Germinal center (tissue), 1 donor: ENCODE data around the gene ASIC4.

Source experiments
- DNase-seq: peaks from one replicate; pipeline ENCODE4 v3.0.0; 2012; ENCODE audit warnings: mixed read lengths, low spot score

The ASIC4 gene

DNA sequence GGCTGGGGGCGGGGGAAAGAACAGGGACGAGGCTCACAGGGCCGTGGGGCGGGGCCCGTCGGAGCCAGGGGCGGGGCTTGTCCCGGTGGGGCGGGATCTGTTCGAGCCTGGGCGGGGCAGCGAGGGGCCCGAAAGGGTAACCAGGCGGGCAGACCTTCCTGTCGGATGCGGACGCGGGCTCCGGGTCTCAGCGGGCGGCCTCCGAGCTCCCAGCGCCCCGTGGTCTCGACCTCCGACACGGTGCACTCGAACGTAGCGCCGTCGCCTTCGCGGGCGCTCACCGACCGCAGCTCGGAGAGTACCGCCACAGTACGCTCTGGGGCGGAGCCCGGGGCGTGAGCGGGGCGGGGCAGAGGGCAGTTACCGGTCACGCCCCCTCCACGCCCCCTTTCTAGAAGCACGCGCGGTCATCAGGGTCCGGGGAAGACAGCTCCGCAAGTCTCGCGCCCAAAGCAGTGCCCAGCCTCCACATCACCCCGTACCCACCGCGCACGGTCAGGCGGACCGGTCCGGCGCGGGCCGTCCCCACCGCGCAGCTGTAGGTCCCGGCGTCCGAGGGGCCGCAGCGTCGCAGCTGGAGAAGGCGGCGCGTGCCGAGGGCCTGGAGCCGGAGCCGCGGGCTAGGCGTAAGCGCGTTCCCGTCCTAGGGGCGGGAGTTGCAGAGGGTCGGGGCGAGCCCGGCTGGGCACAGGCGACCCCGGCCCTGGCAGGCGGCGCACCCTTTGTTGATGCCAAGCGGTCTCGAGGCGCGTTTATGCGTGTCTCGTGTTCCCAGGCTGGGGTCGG lies 38.3 kb downstream of the ASIC4 start:
- DNase-seq, result peak; percentile 87

DNA sequence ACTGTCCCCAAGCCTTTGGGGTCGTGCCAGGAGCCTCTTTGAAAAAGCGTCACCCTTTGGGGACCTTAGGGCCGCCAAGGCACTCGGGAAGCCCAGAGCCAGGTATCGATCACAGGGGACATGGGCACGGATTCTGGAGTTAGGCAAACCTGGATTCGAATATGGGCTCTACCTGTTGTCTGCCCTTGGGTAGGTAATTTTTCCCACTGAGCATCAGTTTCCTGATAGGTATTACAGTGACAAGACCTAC lies 38.8 kb downstream of the ASIC4 start:
- DNase-seq, result no peak

DNA sequence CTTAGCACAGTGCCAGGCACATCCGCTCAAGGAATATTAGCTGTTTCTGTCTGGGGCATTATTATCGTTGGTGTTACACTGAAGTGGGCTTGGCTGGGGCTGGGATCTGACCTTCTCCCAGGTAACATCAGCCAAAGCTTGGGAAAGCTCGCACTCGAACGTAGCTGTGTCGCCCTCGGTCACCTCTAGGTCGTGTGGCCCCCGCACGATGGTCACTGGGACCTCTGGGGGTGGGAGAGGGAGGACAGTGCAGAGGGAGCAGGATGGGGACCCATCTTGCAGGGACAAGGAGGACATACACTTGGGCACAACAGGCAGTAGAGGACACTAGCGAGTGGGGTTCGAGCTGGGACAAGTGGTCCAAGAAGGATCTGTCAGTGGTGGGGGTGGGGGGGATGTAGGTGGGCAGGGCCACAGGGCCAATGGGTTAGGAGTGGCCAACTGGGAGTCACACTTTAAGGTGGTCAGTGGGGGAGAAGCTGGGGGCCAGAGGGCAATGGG lies 39.2 kb downstream of the ASIC4 start:
- no peak for DNase-seq

DNA sequence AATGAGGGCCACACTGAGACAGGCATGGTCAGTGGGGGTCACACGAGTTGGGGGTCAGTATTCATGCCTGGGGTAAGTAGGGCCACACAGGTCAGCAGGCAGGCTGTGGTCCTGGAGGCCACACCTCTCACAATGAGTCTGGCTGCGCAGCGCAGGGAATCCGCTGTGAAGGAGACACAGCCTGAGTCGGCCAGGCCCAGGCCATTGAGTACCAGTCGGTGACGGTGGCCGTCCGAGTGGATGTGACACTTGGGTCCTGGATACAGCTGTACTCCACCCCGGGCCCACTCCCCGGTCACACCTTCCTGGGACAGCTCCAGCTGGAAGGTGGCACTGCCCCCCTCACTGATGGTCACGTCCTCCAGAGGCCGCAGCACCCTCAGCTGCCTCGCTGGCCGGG lies 40.1 kb downstream of the ASIC4 start:
- no peak for DNase-seq

DNA sequence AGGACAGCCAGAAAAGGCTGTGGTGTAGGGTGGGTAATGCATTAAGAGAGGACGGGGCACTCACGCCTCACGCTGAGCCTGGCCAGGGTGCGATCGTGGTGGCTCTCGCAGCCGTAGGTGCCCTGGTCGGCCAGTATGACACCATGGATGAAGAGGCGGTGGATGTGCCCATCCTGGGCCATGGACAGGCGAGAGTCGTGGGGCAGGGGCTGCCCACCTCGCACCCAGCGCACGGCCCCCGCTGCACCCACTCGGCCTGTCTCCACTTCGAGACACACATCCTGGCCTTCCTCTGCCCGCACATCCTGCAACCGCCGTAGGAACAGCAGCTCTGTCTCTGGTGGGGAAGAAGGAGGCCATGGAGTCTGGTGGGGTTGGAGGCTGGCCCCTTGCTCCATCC lies 41.7 kb downstream of the ASIC4 start:
- DNase-seq, result no peak

DNA sequence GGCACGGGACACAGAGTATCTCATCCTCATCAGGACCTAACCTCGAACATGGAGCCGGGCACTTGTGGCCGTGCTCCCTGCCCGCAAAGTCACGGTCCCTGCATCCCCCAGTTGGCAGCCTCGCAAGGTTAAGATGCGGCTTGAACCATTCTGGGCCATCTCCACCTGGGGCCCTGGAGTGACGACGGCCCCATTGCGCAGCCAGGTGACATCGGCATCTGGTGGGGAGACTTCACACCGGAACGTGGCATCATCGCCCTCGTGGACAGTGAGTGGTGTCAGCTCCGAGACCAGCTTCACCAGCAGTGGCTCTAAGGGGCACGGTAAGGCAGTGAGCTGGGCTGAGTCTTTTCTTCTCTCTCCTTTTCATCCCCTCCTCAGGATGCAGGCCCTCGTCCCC lies 42.1 kb downstream of the ASIC4 start:
- no peak for DNase-seq

DNA sequence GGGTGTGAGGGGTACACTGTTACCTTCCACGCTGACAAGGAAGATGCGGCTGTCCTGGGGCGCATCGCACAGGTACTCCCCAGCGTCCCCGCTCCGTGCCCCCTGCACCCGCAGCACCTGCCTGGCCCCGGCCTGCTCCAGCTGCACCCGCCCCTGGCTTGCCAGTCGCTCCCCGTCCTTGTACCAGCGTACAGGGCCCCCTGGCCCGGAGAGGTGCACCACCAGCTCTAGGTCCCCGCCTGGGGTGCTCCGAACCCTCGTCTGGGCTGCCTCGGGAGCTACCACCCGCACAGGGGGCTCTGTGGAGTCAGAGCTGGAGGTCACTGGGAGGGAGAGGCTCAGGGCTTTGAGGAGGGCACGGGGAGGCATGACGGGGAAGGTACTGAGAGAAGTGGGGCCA lies 43.0 kb downstream of the ASIC4 start:
- no peak for DNase-seq

DNA sequence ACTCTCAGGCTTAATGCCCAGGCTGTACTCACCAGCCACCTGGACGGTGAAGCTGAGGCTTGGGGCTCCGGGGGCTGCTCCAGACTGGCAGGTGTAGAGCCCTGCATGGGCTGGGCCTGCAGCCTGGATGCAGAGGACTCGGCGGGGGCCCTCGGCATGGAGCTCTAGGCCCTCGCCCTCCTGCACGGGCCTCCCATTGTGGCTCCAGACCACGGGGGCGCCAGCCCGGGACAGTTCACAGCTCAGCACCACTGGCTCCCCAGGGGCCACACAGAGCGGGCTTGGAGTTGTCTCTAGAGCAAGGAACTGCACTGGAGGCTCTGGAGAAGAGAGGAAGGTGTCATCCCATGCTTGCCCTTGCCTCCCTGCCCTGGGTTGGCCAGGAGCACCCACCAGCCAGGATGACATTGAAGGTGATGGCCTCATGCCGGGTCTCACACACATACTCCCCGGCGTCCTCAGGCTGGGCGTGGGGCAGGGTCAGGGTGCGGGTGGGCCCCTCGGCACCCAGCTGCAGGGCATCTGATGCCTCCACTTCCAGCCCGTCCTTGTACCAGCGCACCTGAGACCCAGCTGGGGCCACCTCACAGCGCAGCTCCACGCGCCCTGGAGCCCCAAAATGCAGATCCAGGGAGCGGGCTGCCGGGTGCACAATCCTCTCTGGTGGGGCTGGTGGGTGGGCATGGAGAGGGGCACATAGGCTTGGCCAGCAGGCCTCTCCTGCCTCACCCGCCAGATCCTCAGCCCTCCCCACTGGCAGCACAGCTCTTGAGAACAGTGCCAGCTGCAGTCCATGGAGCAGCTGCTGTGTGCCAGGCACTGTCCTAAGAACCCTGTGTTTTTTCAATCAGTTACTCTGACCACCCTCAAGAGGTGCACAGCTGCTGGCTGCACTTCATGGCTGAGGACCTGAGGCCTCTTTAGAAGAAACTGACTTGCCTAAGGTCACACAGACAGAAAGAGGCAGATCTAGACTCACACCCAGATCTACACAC lies 43.8 kb downstream of the ASIC4 start:
- no peak for DNase-seq

DNA sequence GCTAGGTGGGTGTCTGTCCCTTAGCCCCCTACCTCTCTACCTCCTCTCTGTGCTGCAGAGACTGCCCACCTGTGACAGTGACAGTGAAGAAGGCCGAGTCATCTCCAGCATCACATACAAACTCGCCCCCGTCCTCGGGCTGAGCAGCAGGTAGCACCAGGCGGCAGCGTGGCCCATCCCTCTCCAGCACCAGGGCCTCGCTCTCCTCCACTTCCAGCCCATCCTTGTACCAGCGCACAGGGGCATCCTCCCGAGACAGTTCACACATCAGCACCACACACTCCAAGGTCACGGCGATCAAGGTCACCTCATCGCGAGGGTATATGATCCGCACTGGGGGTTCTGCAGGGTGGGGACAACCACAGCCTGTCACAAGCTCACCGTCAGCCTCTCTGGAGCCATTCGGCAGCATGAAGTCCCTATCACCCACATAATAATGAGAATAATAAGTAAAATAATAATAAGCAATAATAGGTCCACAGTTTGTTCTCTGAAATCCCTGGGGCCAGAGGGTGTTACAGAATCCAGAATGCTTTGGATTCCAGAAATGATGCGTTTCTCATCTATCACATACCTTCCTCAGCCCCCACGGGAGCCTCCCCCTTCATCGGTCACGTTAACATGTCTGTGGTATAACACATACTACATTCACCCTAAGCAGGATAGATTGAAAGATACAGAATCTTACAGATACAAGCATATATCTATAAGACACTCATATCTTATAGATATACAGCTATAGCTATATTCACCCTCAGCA lies 45.1 kb downstream of the ASIC4 start:
- no peak for DNase-seq

DNA sequence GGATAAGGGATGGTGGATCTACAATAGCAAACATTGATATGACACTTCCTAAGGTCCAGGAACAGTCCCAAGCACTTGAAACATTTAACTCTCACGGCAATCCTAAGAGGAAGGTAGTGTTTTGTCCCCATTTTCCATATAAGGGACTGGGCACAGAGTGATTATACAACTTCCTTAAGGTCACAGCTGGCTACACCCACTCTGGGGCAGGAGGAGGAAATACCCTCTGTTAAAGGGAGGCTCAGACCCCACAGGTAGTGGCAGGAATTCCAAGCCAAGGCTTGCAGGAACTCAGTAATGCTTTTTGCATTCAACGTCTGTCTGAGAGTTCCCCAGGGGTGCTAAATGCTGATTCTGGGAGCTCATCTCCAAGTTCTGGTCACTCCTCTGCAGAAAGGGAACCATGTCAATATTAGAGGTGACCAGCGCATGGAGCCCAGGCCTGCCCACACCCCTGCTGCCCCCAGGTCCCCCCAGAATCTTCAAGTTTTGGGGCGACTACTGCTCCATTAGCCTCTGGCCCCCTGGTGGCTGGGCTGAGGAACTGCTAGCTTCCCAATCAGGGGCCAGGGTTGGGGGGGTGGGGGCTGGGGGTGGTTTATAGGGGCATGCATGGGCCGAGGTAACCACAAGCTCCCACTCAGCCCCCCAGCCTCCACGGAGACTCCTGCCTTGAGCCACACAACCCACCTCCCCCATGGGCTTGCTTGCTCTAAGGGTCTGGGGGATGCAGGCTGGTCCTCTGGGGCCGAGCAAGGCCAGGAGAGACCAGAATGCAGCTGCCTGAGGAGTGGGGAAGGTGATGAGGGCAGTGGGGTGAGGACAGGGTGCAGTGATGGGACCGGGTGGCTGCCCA lies 46.0 kb downstream of the ASIC4 start:
- peak; percentile 70 for DNase-seq

DNA sequence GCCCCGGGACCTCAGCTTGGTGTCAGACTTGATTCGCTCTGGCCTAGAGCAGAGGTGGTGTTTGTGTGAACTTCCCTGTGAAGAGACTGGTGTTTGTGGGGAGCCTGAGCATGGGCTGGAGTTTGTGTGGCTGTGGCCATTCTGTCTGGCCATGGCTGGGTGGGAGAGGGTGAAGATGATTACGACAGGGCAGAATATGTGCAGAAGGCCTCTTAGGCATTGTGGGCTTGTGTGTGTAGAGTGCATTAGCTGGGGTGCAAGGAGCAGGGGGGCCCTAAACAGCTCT lies 46.6 kb downstream of the ASIC4 start:
- DNase-seq, result no peak

DNA sequence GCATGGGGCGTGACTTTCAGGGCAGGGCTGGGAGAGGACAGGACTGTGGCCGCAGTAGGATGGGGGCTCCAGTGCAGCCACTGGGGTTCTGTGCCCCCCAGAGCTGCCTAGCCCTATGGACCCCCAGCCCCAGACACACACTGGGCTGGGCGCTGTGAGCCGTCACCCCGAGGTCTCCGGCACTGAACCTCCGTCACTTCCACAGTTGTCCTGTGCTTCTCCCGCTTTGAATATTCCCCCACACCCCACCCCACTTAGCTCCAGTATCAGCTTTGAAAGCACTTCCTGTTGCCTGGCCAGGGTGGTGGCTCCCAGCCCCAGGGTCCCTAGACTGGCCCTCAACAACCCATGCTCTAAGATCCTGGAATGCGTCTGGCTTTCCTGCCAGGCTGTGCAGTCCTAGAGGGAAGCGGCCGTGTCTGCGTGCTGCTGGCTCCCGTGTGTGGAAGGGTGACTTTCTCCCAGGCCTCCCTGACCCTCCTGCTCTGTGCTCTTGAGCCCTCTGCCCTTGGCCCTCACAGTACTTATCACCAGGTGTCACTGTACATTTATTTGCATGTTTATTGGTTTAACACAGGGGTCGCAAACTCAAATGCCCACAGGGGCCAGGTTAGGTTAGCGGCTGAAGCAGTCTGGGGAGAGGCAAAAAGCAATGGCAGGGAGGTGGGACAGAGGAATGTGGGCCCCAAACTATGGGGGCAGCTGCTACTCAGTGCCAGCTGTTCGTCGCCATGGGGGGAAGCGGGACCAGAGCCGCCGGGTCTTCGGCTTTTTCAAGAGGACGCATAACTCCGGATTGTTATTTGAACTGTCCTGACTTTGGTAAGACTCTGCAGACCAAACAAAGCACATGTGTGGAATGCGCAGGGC lies 47.1 kb downstream of the ASIC4 start:
- DNase-seq, result no peak

DNA sequence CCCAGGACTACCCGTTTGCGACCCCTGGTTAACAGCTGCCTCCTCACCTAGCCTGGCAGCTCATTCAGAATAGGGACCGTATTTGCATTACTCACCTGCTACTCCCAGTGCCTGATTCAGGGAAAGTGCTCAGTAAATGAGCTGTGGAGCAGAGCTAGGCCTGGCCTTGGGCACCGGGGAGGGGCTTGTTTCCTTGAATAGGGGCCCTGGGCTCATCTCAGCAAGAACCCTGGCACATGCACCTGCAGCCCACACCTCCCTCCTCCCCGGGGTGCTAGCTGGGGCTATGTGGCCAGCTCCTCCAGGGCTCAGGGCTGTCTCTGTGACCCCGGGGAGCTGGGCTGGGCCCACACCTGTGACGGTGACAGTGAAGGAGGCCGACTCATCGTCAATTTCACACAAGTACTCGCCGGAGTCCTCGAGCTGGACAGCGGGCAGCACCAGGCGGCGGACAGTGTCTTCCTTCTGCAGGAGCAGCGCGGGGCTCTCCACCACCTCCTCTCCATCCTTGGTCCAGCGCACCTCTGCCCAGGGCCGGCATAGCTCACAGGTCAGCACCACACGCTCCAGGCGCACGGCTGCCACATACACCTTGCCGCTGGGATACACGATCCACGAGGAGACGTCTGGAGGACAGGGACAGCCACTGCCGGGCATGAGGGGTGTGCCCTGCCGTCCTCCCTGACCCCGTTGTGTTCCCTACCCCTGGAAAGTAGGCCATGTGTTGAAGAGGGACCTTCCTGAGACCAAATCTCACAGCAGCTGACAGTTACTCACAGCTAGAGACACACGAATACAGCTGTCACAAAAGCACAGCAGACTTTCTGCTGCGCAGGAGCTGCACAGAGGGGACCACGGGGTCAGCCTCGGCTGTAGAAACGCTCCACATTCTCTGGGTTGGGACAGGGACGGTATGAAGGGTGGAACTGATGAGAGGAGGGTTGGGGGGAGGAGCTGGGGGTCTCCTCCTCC lies 48.1 kb downstream of the ASIC4 start:
- DNase-seq, result no peak

DNA sequence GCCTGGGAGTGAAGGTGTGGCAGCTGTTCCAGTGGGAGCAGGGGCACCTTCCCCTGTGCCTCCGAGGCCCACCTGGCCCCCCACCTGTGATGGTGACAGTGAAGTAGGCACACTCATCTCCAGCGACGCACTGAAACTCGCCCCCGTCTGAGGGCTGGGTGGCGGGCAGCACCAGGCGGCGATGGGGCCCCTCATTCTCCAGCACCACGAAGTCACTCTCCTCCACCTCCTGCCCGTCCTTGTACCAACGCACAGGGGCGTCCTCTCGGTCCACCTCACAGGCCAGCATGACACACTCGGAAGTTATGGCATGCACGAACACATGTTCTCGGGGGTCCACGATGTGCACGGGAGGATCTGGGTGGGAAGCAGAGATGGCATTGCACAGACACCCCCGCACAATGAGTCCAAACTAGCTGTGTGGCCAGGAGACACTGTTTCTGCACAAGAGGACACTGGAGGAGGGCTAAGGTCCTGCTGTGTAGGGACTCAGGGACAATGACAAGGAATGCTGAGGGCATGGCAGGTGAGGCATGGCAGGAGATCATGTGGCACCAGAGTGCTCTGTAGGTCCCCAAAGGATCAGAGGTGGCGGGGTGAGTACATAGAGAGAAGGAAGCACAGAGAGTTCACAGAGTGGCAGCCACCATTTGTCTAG lies 49.1 kb downstream of the ASIC4 start:
- no peak for DNase-seq

DNA sequence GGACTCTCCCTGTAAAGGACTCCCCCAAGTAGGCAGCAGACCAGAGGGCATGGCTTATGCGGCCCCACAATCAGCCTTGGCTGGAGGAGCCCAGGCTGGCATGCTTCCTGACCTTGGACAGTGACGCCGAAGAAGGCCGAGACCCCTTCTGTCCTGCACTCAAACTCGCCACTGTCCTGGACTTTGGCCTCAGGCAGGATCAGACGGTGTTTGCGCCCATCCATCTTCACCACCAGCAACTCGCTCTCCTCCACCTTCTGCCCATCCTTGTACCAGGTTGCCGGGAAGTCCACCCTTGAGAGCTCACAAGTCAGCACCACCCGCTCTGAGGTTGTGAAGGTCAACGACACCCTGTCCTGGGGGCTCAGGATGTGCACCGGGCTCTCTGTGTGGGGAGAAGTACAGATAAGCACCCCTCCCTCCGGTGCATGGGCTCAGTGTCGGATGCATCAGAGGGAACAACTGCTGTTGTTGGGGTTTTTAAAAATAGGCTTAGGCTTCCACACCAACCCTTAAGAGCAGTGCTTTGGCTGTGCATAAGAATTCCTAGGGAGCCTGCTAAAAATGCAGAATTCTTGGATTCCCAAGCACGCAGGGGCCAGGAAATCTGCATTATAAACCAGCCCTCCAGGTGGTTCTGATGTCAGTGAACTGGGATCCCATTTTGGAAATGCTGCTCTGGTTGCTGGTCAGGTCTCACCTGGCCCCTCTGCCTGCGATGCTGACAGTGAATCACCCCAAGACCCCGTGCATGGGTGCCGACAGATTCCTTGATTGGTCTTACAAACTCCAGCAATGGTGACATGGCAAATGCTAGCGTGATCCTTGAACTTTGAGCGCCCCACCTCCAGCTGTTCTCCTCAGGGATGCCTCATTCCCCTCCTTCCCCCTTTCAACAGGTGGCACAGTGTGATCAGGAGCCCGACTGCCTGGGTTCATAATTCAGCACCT lies 51.1 kb downstream of the ASIC4 start:
- no peak for DNase-seq

DNA sequence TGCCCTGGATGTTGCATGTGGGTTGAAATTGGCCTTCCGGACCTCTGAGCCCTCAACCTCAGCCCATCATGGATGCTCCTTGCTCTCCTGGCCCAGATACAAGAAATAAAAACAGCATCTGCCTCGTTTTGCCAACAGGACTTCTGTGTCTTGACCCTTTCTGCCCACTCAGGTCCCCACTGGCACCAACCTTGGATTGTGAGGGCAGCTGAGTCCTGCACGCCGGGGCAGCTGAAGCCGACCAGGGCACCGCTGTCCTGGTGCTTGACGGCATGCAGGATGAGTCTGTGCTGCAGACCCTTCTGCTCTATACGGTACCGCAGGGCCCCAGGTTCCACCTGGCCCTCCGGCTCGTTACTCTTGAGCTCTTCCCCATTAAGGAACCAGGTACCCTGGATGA lies 52.4 kb downstream of the ASIC4 start:
- no peak for DNase-seq

DNA sequence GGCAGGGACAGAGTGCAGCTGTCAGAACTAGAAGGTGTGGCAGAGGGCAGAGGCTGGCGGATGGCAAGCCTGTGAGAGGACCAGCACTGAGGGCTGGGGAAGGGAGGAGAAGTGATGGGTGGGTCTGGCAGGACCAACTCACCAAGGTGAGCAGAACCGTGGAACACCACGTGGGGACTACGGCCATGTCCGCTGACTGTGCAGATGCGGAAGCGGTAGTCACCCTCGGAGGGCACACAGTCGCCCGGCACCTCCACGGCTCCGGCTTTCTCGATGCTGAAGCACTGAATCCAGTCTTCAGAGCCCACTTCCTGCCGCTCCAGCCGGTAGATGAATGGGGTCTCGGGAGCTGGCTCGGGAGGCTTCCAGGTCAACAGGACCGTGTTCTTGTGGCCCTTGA lies 52.8 kb downstream of the ASIC4 start:
- DNase-seq, result no peak

DNA sequence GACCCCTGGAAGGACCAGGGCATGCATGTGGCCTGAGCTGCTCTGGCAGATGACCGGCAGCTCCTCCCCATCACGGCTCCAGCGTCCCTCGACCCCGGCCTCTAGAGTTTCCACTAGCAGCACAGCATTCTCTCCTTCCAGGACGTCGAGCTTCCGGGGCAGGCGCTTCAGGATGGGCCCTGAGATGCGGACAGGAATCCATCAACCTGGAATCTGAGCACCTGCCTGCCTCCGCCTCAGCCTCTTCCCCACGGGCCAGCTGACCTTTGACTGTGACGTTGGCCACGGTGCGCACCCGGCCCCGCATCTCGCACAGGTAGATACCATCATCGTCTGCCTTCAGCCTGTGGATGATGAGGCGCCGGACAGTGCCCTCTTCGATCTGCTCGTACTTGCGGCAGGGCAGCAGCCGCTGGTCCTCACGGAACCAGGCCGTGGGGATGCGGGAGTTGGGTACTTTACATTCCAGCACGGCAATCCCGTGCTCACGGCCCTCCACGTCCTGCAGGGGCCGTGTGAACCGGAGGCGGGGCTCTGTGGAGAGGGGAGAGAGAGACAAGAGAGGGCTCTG lies 53.6 kb downstream of the ASIC4 start:
- no peak for DNase-seq
